Activated naive CD4-positive, alpha-beta T cell treated with anti-CD3 and anti-CD28 coated beads for 36 hours (primary cell): ENCODE results near the gene STC2. TPM values are rescaled to one million over a fixed set of nuclear protein-coding genes. Genes with fewer than 3 reads are reported as not detected.
A peak's percentile ranks its signal among the peaks of the same experiment; 100 is the strongest.
"Not testable (repeated sequence)": the region's sequence is repeated elsewhere in the genome, so short reads cannot be mapped to it uniquely, and the experiment has no call there.

Source experiments
- CTCF ChIA-PET: fragments of 350-600 bp; sonication (Branson Sonifier 250); formaldehyde crosslinking; loops from one replicate; lab custom pipeline; 2021; ENCODE audit warnings: antibody characterized with exemption; lab: Charles Lee
- DNase-seq: peaks from one replicate; pipeline ENCODE4 v3.0.0-alpha.2; 2020
- H3K27ac Mint-ChIP-seq: one replicate; pipeline ENCODE4 v1.8.0; 2021; ENCODE audit warnings: mild to moderate bottlenecking, mixed read lengths
- H3K27me3 Mint-ChIP-seq: one replicate; pipeline ENCODE4 v1.8.0; 2021; ENCODE audit warnings: low read depth, mixed read lengths
- H3K36me3 Mint-ChIP-seq: one replicate; pipeline ENCODE4 v1.8.0; 2021; ENCODE audit warnings: low read depth, mixed read lengths
- H3K4me1 Mint-ChIP-seq: one replicate; pipeline ENCODE4 v1.8.0; 2021; ENCODE audit warnings: low read depth, mixed read lengths
- H3K4me3 Mint-ChIP-seq: one replicate; pipeline ENCODE4 v1.8.0; 2021; ENCODE audit warnings: mild to moderate bottlenecking, moderate library complexity, mixed read lengths
- H3K9me3 Mint-ChIP-seq: one replicate; pipeline ENCODE4 v1.8.0; 2021; ENCODE audit warnings: mixed read lengths
- intact Hi-C: fragments of 100-400 bp; cut with micrococcal nuclease; formaldehyde crosslinking; loops from one replicate; pipeline ENCODE4 v1.15.1; 2023
- total RNA-seq, 2 experiments: library from RNA; stranded (reverse); gene quantifications; one replicate each; pipeline ENCODE4 v1.2.3, GENCODE V29; 2021

STC2 gene, protein sequence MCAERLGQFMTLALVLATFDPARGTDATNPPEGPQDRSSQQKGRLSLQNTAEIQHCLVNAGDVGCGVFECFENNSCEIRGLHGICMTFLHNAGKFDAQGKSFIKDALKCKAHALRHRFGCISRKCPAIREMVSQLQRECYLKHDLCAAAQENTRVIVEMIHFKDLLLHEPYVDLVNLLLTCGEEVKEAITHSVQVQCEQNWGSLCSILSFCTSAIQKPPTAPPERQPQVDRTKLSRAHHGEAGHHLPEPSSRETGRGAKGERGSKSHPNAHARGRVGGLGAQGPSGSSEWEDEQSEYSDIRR
- 10 to 100 TPM; 26.8 to 27.8 TPM for total RNA-seq

DNA sequence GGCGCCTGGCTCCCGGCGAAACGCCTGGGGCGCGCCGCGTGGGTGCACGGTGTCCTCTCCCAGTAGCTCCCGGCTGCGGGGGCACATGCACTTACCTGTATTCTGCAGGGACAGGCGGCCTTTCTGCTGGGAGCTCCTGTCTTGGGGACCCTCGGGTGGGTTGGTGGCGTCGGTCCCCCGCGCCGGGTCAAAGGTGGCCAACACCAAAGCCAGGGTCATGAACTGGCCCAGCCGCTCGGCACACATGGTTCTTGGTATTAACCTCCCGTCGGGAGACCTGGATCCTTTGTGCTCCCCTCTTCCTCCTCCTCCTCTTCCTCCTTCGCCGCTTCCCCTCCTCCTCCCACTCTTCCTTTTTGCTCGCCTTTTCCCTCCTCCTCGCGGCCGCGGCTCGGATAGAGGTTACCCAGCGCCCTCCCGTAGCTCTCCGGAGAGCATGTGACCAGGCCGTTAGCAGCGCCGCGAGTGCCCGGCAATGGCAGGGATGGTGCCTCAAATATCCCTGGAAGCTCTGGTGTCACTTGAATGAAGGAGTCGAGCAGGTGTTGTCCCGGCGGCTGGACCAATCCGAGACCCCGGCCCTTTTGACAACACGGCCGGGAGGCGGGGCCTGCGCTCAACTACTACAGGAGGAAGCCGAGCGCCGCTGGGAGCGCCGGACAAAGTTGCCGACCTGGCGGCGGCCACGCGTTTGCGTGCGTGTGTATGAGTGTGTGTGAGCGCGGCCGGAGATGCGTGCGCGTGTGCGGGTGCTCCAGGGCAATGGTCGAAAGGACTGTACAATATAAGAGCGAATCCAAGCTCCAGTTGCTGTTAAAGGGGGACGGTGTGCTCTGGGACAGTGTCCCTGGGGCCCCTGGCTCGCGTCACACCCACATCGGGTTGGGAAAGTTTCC, at the start of gene STC2:
STC2 (minus strand) TSS at position 467 of the 896 bp plus-strand sequence; CDS start at position 246, 221 bp downstream.
- peaks cover 51% of the 10 kb centered on the region for H3K36me3 Mint-ChIP-seq
- H3K4me1 Mint-ChIP-seq: peaks cover 40% of the 10 kb centered on the region

DNA sequence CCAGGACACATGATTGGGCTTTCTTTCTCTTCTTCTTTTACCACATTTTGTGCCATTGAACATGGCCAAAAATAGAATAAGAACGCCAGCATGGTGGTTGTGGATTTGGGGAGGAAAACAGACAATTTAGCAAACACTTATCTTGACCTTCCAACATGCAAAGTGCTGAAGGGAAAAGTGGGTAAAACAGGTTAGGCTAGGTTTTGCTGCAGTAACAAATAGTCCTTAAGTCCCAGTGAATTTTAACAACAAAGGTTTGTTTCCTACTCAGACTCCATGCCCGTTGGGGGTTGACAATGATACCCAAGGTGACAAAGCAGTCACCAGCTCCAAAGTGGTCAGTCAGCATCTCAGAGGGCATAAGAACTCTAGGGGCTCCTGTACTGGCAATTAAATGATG, 43.2 kb upstream of the STC2 start:
- Mint-ChIP-seq H3K4me1 (no peaks in the 10 kb centered on the region), H3K27ac (no peak overlapping the region), H3K36me3 (no peaks in the 10 kb centered on the region), H3K27me3 (peaks cover 13% of the 10 kb centered on the region), H3K9me3 (no peaks in the 10 kb centered on the region), H3K4me3 (no peak overlapping the region)
- CTCF ChIA-PET: no interaction called here
- DNase-seq: no peak
- intact Hi-C loops: no loop called here

More for the DNA sequence above, at the start of gene STC2:
- Mint-ChIP-seq H3K27me3 (peaks cover 53% of the 10 kb centered on the region), H3K27ac (peak within 1 kb of the TSS; percentile 87), H3K4me3 (peak within 1 kb of the TSS; percentile 90), H3K9me3 (no peaks in the 10 kb centered on the region)
- CTCF ChIA-PET: interaction anchor here (0.6 to 9.9 kb wide), 2 partner anchors 33 to 551 kb away, joined by 4 to 144 read pairs; no protein-coding TSS in a partner anchor
- peak; percentile 88 for DNase-seq
- intact Hi-C loops: loop anchor here (1.0 to 5.0 kb wide), 7 partner anchors 91 to 589 kb away; partner anchors contain the start of genes BOD1, CREBRF, DUSP1 and RPL26L1

DNA sequence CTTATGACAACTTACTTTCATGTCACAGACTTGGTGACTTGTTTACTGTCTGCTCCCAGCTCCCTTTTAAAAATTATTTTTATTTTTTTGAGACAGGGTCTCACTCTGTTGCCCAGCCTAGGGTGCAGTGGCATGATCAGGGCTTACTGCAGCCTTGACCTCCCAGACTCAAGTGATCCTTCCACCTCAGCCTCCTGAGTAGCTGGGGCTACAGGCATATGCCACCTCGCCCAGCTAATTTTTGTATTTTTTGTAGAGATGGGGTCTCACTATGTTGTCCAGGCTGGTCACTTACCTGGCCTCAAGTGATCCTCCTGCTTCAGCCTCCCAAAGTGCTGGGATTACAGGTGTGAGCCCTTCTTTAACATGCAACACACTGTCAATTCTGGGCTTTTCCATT, 35.2 kb upstream of the STC2 start:
- H3K9me3 Mint-ChIP-seq, H3K27ac Mint-ChIP-seq, CTCF ChIA-PET, DNase-seq, H3K4me3 Mint-ChIP-seq, H3K36me3 Mint-ChIP-seq, H3K4me1 Mint-ChIP-seq, H3K27me3 Mint-ChIP-seq, intact Hi-C loops: not testable (repeated sequence)

DNA sequence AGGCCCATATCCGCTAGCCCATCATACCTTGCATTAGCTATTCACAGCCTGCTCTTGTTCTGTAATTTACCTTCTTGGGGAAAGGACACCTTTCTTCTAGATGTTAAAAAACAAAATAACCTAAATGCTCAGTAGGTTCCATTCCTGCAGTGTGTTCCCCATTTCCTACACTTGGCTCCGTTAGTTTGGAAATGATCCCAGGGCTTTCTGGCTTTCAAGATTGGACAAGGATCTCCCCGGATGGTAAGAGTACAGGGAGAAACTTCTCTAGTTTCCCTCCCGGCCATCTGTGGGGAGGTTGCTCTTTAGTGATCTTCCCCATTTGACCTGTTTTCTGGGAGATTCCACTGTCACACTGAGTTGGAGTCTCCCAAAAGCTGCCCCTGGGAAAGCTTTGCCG, 27.3 kb upstream of the STC2 start:
- Mint-ChIP-seq H3K36me3 (no peaks in the 10 kb centered on the region), H3K27ac (no peak overlapping the region), H3K27me3 (peaks cover 17% of the 10 kb centered on the region), H3K4me3 (no peak overlapping the region), H3K4me1 (no peaks in the 10 kb centered on the region), H3K9me3 (no peaks in the 10 kb centered on the region)
- CTCF ChIA-PET: no interaction called here
- no peak for DNase-seq
- intact Hi-C loops: no loop called here

DNA sequence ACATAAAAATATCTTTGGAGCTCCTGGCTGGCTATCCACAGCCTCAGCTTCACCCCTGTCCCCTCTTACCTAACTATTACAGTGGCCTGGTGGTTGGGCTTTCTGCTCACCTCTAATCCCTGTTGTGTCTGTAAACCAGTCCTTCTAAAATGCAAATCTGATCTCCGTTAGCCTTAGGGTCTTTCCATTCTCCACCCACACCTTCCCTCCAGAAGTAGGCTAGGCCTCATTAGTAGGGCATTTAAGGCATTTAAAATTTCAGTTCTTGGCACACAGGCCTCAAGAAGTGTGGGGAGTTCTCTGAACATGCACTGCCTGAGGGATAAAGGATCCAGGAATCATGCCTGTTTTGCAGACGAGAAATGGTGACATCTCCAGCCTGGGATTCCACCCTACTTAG, 26.4 kb upstream of the STC2 start:
- Mint-ChIP-seq H3K36me3 (no peaks in the 10 kb centered on the region), H3K27ac (no peak overlapping the region), H3K4me3 (no peak overlapping the region), H3K27me3 (peaks cover 21% of the 10 kb centered on the region), H3K4me1 (no peaks in the 10 kb centered on the region), H3K9me3 (no peaks in the 10 kb centered on the region)
- CTCF ChIA-PET: no interaction called here
- intact Hi-C loops: no loop called here
- DNase-seq: no peak

DNA sequence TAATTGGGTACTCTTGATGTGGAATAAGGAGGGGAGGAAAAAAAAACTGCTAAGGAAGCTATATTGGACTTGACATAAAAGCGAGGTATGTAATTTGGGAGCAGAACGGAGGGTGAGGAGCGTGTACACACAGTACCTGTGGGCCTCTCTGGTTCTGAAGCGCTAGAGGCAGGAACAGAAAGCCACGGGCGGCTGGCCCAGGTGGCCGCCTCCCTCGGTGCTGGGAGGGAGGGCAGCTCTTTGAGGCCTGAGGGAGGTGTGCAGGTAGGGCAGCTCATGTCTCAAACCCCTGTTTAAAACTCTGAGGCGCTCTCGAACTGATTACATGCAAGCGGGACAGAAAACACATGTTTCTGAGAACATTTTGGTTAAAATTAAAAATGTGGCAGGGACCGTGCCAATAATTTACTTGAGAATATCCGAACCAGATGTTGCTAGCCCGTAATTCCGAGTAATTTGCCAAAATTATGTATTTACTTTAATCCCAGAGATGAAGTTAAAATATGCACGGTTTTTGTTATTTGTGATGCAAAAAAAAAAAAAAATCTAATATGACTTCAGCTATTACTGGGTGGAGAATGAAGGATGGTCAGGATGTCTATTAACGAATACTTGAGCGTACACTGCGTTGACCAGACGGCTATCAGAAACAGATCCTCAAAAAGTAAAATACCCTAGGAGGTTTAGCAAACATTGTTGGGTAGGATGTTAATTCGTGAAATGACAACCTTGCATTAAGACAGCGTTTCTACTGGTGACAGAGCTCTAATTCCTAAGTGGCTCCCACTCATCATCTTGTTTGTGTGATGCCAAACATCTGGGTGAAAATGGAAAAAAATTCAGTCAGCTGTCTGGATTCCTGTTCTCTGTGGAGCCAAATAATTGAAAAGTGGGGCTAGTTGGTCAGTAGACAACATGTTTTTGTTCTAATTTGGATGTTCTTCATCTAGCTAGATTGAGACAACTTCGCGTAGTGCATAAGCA, 24.4 kb upstream of the STC2 start:
- Mint-ChIP-seq H3K9me3 (no peaks in the 10 kb centered on the region), H3K4me1 (no peaks in the 10 kb centered on the region), H3K27ac (no peak overlapping the region), H3K27me3 (peaks cover 18% of the 10 kb centered on the region), H3K36me3 (no peaks in the 10 kb centered on the region), H3K4me3 (no peak overlapping the region)
- intact Hi-C loops: no loop called here
- DNase-seq: no peak
- CTCF ChIA-PET: interaction anchor here (0.5 to 0.9 kb wide), 2 partner anchors 104 to 1584 kb away, joined by 3 to 4 read pairs; no protein-coding TSS in a partner anchor

DNA sequence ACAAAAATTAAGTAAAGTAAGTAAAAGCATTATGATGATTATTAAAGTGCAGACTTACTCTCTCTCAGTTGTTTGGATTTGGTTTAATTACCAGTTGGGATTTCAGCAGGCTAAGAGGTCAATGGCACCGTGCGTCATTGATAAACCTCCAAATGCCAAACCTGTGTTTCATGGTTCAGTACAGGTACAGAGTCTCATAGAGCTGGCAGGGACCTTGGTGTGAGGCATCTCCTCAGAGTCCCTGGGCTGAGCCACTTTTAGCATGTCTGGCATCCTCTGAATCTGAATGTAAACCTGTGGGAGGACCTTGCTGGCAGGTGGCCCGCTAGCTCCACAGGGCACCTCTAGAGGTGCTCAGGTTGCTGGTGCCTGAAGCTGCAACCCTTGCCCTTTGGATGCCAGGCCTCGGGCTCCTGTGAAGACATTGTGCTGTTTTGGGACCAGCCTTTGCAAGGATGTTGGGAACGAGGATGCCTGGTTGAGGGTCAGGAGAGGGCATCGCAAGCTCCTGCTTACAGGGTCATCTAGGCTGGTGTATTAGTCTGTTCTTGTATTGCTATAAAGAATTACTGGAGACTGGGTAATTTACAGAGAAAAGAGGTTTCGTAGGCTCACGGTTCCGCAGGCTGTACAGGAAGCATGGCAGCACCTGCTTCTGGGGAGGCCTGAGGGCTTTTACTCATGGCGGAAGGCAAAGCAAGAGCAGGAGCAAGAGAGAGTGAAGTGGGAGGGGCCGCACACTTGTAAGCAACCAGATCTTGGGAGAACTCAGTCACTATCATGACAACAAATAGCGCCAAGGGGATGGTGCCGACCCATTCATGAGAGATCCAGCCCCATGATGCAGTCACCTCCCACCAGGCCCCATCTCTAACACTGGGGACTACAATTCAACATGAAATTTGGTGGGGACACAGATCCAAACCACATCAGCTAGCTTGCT, 14.9 kb upstream of the STC2 start:
- CTCF ChIA-PET: interaction anchor here (0.7 kb wide), 1 partner anchor 1245 kb away, joined by 3 read pairs; no protein-coding TSS in a partner anchor

DNA sequence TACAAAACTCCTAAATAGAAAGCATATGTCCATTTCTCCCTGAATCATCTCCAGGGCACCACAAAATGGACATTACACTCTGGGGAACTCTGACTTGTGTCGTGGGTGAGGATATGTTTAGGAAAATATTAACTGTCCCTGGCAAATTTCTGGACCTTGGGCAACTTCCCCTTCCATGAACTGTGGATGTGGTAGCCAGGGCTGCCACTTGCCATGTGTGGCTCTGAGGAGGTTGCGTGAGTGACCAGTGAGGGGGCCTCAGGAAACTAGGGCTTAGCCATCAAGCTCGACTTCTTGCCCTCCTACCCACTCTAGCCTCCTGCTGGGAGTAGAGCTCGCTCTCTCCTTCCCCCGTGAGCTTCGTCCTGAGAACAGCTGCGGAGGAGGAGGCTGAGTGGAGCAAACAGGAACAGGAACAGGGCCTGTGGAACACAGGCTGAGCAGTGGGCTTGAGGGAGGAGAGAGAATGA, 13.8 kb upstream of the STC2 start:
- CTCF ChIA-PET: no interaction called here
- intact Hi-C loops: no loop called here
- no peak overlapping the region for H3K4me3 Mint-ChIP-seq

More for the DNA sequence above, 14.9 kb upstream of the STC2 start:
- no peak overlapping the region for H3K4me3 Mint-ChIP-seq
- no peak overlapping the region for H3K27ac Mint-ChIP-seq
- H3K4me1 Mint-ChIP-seq: no peaks in the 10 kb centered on the region
- H3K36me3 Mint-ChIP-seq: no peaks in the 10 kb centered on the region
- intact Hi-C loops: no loop called here
- no peaks in the 10 kb centered on the region for H3K9me3 Mint-ChIP-seq
- H3K27me3 Mint-ChIP-seq: peaks cover 3% of the 10 kb centered on the region
- DNase-seq: no peak

DNA sequence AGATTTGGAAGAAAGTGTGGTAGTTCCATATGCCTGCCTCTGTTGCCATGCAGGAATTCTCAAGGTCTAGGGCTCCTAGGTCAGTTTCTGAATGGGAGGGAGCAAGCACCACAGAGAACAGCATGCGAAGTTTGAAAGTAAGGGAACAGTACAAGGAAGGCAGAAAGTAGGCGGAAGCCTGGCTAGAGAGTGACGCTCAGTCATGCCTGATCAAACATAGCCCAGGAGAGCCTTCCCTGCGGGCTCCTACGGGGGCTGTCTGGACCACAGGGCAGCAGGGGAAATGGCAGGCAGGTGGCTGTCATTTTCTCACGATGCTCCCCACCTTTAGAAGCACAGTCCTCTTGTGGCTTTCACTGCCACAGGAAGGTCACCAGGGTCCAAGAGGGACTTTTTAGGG, 12.8 kb upstream of the STC2 start:
- CTCF ChIA-PET: no interaction called here
- H3K36me3 Mint-ChIP-seq: no peaks in the 10 kb centered on the region
- intact Hi-C loops: no loop called here

More for the DNA sequence above, 13.8 kb upstream of the STC2 start:
- DNase-seq: no peak
- Mint-ChIP-seq H3K36me3 (no peaks in the 10 kb centered on the region), H3K9me3 (no peaks in the 10 kb centered on the region), H3K27me3 (peaks cover 3% of the 10 kb centered on the region), H3K27ac (no peak overlapping the region), H3K4me1 (no peaks in the 10 kb centered on the region)

DNA sequence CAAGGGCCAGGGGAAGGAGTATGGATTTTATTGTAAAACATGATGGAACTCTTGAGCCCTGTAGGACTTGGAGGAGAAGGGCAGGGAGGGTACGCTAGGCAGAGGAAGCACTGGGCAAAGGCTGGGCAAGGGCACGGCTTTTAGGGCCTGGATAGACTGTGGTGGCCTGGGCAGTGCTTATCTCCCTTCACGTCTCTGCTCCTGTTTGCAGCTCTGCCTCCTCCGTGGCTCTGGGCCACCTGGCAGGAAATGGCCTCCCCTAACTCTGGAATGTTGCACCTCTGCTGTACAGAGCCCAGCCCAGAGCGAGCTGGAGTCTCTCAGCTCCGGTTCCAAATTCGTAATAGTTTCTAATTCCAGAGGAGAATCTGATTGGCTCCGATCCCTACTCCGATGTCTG, 12.2 kb upstream of the STC2 start:
- Mint-ChIP-seq H3K36me3 (no peaks in the 10 kb centered on the region), H3K27me3 (peaks cover 10% of the 10 kb centered on the region), H3K9me3 (no peaks in the 10 kb centered on the region), H3K4me1 (no peaks in the 10 kb centered on the region), H3K4me3 (no peak overlapping the region), H3K27ac (no peak overlapping the region)
- DNase-seq: no peak
- intact Hi-C loops: no loop called here
- CTCF ChIA-PET: no interaction called here

More for the DNA sequence above, 12.8 kb upstream of the STC2 start:
- H3K4me3 Mint-ChIP-seq: no peak overlapping the region
- H3K27ac Mint-ChIP-seq: no peak overlapping the region
- H3K27me3 Mint-ChIP-seq: peaks cover 7% of the 10 kb centered on the region
- no peaks in the 10 kb centered on the region for H3K4me1 Mint-ChIP-seq
- no peaks in the 10 kb centered on the region for H3K9me3 Mint-ChIP-seq
- DNase-seq: no peak

DNA sequence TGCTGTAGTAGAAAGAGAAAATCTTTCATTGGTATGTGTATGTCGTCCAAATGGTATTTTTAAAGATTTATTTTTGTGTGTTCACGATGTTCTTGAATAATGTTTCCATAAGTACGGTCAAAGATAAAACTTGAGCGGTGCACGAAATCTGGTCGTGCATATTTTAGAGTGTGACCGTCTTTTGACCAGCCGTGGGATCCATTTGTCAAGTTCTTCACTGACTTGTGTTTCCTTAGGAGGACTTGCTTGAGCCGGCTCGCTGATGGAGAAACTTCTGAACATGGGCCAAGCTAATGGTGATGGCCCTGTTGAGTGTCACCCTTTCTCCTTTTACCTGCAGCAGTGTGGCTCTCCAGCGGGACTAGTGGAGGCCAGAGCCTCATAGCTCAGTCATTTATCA, 11.1 kb upstream of the STC2 start:
- intact Hi-C loops: loop anchor here (10.0 kb wide), 1 partner anchor 636 kb away; no protein-coding TSS in a partner anchor
- CTCF ChIA-PET: no interaction called here
- H3K36me3 Mint-ChIP-seq: no peaks in the 10 kb centered on the region
- H3K4me1 Mint-ChIP-seq: no peaks in the 10 kb centered on the region
- DNase-seq: no peak
- peaks cover 11% of the 10 kb centered on the region for H3K27me3 Mint-ChIP-seq
- H3K9me3 Mint-ChIP-seq: no peaks in the 10 kb centered on the region
- no peak overlapping the region for H3K27ac Mint-ChIP-seq
- no peak overlapping the region for H3K4me3 Mint-ChIP-seq
